A673 (cell line): ENCODE data around the gene RRAS.

Experiments used
- EZH2 ChIP-seq: fragments of 200-600 bp; sonication (generic); IDR thresholded peaks from 2 replicates; pipeline ENCODE4 v1.6.1; 2017; ENCODE audit warnings: borderline replicate concordance, low read depth, mild to moderate bottlenecking, mixed read lengths, antibody characterized with exemption, low read length; ENCODE audit not compliant: poor library complexity, severe bottlenecking
- TF ChIP-seq, protein P1 (sequence below): fragments of 300-800, 200-600 bp; sonication (generic); conservative IDR thresholded peaks from 2 replicates; pipeline ENCODE4 v1.5.1; 2017; ENCODE audit warnings: low read depth, mild to moderate bottlenecking, antibody characterized with exemption, low read length, moderate library complexity, mixed read lengths

DNA sequence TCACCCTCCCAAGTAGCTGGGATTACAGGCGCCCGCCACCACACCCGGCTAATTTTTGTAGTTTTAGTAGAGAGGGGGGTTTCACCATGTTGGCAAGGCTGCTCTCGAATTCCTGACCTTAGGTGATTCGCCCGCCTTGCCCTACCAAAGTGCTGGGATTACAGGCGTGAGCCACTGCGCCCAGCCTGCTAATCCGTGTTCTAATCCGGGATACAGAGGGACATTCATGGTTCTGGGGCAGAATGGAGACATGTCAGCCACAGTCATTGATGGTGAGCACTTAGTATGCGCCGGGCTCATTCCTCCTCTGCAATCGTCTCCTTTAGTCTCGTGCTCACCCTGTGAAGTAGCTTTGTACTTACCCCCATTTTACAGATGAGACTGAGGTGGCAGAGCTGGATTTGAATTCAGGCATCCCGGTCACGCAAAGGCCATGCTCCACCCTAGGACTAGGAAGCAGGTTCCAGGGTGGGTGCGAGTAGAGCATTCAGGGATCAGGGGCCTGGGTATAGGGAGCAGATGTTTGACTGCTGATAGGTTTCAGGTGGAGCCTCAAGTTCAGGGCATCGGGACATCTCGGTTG is 8.2 kb downstream of the RRAS start:
- TF ChIP-seq, protein P1, sequence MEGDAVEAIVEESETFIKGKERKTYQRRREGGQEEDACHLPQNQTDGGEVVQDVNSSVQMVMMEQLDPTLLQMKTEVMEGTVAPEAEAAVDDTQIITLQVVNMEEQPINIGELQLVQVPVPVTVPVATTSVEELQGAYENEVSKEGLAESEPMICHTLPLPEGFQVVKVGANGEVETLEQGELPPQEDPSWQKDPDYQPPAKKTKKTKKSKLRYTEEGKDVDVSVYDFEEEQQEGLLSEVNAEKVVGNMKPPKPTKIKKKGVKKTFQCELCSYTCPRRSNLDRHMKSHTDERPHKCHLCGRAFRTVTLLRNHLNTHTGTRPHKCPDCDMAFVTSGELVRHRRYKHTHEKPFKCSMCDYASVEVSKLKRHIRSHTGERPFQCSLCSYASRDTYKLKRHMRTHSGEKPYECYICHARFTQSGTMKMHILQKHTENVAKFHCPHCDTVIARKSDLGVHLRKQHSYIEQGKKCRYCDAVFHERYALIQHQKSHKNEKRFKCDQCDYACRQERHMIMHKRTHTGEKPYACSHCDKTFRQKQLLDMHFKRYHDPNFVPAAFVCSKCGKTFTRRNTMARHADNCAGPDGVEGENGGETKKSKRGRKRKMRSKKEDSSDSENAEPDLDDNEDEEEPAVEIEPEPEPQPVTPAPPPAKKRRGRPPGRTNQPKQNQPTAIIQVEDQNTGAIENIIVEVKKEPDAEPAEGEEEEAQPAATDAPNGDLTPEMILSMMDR, result no peak
- no peak for TF ChIP-seq EZH2
